GM12872 (cell line): ENCODE data around the gene DGKD.

ENCODE experiments used
- CTCF ChIP-seq: IDR thresholded peaks from 3 replicates; pipeline ENCODE4 v1.5.1; 2011; ENCODE audit warnings: low read depth, mild to moderate bottlenecking, low read length, moderate library complexity; ENCODE audit not compliant: insufficient read depth

Gene DGKD

DNA sequence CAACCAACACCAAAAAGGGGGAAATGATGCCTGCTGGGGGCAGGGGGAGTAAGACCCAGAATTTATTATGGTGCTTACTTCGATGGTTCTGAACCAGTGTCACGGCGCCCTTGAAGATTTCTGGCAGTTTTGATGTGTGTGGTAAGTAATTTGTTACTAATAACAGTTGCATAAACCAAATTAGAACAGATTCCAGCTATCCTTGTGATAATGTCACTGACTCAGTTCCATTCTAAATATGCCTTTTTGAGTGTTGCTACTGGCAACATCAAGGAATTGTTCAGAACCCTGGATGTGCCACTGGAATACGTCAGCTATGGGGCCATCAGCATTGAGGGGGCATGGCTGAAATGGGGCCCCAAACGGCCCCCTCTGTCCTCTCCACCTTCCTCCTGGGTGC, 35.0 kb upstream of the DGKD start:
- TF ChIP-seq CTCF: no peak

DNA sequence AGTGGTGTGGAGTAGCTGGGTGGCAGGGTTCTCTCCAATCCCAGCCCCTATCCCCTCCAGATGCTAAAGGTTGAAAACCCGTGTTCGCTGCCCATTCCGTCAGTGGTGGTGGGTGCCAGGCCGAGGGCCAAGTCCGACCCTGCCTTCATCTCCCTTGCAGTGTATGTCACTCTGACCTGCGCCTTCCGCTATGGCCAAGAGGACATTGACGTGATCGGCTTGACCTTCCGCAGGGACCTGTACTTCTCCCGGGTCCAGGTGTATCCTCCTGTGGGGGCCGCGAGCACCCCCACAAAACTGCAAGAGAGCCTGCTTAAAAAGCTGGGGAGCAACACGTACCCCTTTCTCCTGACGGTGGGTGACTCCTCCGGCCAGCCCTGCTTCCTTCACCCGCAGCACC, 33.8 kb upstream of the DGKD start:
- no peak for TF ChIP-seq CTCF

GRCh38 chr2:233321166-233321565, 33.1 kb upstream of the DGKD start:
- TF ChIP-seq CTCF: no peak

DNA sequence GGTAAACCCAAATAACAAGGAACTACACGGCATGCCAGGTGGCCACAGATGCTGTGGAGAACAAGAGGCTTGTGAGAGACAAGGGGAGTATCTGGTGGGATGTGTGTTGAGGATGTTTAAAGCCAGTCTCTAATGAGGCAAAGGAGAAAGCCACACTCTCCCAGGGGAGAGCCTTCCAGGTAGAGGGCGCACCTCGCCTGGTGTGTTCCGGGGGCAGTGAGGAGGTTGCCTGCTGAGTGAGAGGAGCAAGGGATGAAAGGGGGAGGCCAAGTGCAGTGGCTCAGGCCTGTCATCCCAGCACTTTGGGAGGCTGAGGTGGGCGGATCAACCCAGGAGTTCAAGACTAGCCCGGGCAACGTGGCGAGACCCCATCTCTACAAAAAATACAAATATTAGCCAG, 30.4 kb upstream of the DGKD start:
- TF ChIP-seq CTCF: no peak

DNA sequence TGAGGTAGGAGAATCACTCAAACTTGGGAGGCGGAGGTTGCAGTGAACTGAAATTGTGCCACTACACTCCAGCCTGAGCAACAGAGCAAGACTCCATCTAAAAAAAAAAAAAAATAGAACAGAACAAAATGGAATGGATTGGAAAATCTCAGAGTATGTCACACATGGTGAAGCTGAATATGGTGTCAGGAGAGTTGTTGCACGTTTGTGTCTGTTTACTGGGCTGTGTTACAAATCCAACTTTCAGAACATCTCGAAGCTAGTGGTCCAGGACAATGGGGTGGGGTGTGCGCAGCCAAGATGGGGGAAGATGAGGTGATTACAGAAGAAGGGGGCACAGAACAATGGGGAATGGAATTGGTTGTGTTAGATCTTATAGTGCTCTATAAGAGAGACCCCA, 29.0 kb upstream of the DGKD start:
- no peak for TF ChIP-seq CTCF

DNA sequence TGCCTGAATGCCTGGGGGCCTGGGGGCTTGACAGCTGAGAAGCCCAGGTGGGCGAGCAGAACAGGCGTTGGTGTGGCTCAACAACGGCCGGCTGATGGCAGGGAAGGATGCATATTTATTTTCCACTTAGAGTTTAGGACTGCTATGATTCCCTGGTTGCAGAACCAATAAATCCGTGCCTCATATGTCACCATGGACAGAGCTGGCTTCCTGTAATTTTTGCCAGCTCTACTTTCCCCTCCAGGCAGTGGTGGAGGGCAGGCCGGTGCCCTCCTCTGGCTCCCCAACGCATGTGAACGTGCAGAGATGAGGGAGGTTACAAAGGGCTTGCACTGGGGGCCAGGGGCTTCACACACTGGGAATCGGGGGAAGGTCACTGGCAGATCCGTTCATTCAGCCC, 28.5 kb upstream of the DGKD start:
- TF ChIP-seq CTCF: no peak

- TF ChIP-seq CTCF: no peak
Observed at GRCh38 chr2:233326500-233326899, 27.8 kb upstream of the DGKD start.

DNA sequence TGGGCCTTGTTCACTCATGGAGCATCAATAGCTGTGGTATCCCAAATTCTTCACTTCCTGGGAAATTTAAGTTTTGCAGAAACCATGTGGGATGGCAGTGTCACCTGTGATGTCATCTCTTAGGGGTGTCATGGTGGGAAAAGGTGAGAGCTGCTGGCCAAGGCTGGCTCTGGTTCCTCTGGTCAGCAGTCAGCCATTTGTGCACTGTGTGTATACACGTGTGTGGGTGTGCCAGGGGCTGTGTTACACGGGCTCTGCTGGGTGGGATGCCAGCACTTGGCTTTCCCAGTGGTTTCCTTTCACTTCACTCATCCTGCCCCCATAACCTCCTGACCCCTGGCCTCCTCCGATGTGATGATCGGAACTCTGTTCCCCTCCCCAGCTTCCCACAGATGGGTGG, 25.4 kb upstream of the DGKD start:
- TF ChIP-seq CTCF: no peak
